Fibroblast of lung (primary cell): ENCODE results near the gene CNTN1. TPM values are rescaled to one million over a fixed set of nuclear protein-coding genes. Genes with fewer than 3 reads are reported as not detected.

Experiments used
- DNase-seq, 2 donors: peaks; one replicate each; pipeline versions ENCODE4 v3.0.0 to v3.0.0-alpha.2; 2010; ENCODE audit warnings: low read depth in 2 of 2
- H2AFZ ChIP-seq: 2 replicates; pipeline ENCODE4 v1.5.1; 2012; ENCODE audit warnings: low read length, control low read depth, inconsistent platforms
- H3K27ac ChIP-seq: 2 replicates; pipeline ENCODE4 v1.5.1; 2011; ENCODE audit warnings: low read length, control low read depth; ENCODE audit not compliant: insufficient read depth
- H3K27me3 ChIP-seq: 2 replicates; pipeline ENCODE4 v1.5.1; 2011; ENCODE audit warnings: mild to moderate bottlenecking, low read length; ENCODE audit not compliant: control insufficient read depth, insufficient read depth
- H3K36me3 ChIP-seq: 2 replicates; pipeline ENCODE4 v1.5.1; 2011; ENCODE audit warnings: low read length; ENCODE audit not compliant: control insufficient read depth, insufficient read depth
- H3K4me1 ChIP-seq: 2 replicates; pipeline ENCODE4 v1.5.1; 2011; ENCODE audit warnings: low read length; ENCODE audit not compliant: control insufficient read depth, insufficient read depth; ENCODE audit errors: extremely low read depth
- H3K4me2 ChIP-seq: 2 replicates; pipeline ENCODE4 v1.5.1; 2011; ENCODE audit warnings: low read length, control low read depth; ENCODE audit not compliant: insufficient read depth; ENCODE audit errors: extremely low read depth
- H3K4me3 ChIP-seq, 4 experiments: fragments of 200-600 bp in 1 of 4; sonication (generic) in 1 of 4; replicated peaks in 1 of 4; 2 replicates each; pipeline ENCODE4 v1.5.1; 2011 to 2016; ENCODE audit warnings: low read length in 4 of 4, low read depth in 3 of 4, mild to moderate bottlenecking in 3 of 4, control low read depth in 2 of 4, inconsistent platforms in 1 of 4, mixed read lengths in 1 of 4; ENCODE audit not compliant: insufficient read depth in 1 of 4; ENCODE audit errors: control extremely low read depth in 1 of 4
- H3K79me2 ChIP-seq: 2 replicates; pipeline ENCODE4 v1.5.1; 2012; ENCODE audit warnings: mild to moderate bottlenecking, low read length, inconsistent platforms; ENCODE audit not compliant: control insufficient read depth, insufficient read depth
- H3K9ac ChIP-seq: 2 replicates; pipeline ENCODE4 v1.5.1; 2011; ENCODE audit warnings: mild to moderate bottlenecking, low read length, control low read depth; ENCODE audit not compliant: insufficient read depth
- H3K9me3 ChIP-seq: 2 replicates; pipeline ENCODE4 v1.5.1; 2012; ENCODE audit warnings: low read depth, low read length; ENCODE audit not compliant: control insufficient read depth, insufficient read depth
- H4K20me1 ChIP-seq: 2 replicates; pipeline ENCODE4 v1.5.1; 2011; ENCODE audit warnings: low read length; ENCODE audit not compliant: control insufficient read depth, insufficient read depth; ENCODE audit errors: extremely low read depth
- EZH2 ChIP-seq: IDR thresholded peaks from 2 replicates; pipeline ENCODE4 v1.5.1; 2012; ENCODE audit warnings: low read length, control low read depth, mild to moderate bottlenecking; ENCODE audit errors: missing control alignments
- polyA plus RNA-seq, 2 donors: library from polyadenylated mRNA; depleted of rRNA in 1 of 2; stranded (reverse) in 1 of 2; unstranded in 1 of 2; fragments of >200 nt; gene quantifications; 2 replicates each; pipeline ENCODE4 v1.2.1, GENCODE V29; 2011 to 2012; ENCODE audit warnings: missing spikeins in 1 of 2
- total RNA-seq: library from RNA; depleted of rRNA; stranded (reverse); fragments of >200 nt; gene quantifications from 2 replicates; pipeline ENCODE4 v1.2.1, GENCODE V29; 2014
- TF ChIP-seq, protein P1 (sequence below), 2 donors: IDR thresholded peaks in 1 of 2; conservative IDR thresholded peaks in 1 of 2; 1 replicate in 1 of 2; 2 replicates in 1 of 2; pipeline ENCODE4 v1.5.1; 2011 to 2012; ENCODE audit warnings: low read length in 2 of 2, control low read depth in 1 of 2, inconsistent platforms in 1 of 2, low read depth in 1 of 2, mild to moderate bottlenecking in 1 of 2

Gene CNTN1
- total and polyA plus RNA-seq, 2 donors (not counting 1 experiment from before 2014, with no cell fraction given), result 0.22 to 0.83 TPM

DNA sequence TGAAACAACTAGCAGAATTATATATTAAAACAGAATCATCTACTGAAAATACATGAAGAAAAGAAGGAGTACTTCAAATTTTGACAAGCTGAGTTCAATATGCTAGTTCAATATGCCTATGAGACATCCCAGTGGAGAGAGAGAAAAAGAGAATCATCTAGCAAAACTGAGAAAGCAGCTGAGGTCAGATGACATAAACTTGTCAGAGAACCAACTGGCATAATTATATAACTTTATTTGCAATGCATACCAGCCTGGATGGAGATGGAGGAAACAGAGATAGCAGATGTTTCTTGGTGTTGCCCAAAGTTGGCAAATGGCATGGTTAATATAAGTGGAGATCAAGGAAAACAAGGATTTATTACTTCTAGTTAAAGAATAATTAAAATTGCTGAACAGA lies 347.2 kb downstream of the CNTN1 start:
- TF ChIP-seq, protein P1, sequence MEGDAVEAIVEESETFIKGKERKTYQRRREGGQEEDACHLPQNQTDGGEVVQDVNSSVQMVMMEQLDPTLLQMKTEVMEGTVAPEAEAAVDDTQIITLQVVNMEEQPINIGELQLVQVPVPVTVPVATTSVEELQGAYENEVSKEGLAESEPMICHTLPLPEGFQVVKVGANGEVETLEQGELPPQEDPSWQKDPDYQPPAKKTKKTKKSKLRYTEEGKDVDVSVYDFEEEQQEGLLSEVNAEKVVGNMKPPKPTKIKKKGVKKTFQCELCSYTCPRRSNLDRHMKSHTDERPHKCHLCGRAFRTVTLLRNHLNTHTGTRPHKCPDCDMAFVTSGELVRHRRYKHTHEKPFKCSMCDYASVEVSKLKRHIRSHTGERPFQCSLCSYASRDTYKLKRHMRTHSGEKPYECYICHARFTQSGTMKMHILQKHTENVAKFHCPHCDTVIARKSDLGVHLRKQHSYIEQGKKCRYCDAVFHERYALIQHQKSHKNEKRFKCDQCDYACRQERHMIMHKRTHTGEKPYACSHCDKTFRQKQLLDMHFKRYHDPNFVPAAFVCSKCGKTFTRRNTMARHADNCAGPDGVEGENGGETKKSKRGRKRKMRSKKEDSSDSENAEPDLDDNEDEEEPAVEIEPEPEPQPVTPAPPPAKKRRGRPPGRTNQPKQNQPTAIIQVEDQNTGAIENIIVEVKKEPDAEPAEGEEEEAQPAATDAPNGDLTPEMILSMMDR (conservative IDR thresholded peaks at IDR 0.05 in 1 of 2, IDR thresholded peaks at IDR 0.05 in 1 of 2; ENCODE audit: low read depth in 1 of 2, low read length in 2 of 2), result no peak
- no peak for TF ChIP-seq EZH2
- H3K9me3 ChIP-seq, result no peaks in the 10 kb centered on the region
- no peak overlapping the region for H3K4me3 ChIP-seq
- H4K20me1 ChIP-seq, result no peaks in the 10 kb centered on the region
- H3K9ac ChIP-seq, result no peak overlapping the region
- no peak overlapping the region for H3K27ac ChIP-seq
- no peaks in the 10 kb centered on the region for H3K4me1 ChIP-seq
- H2AFZ ChIP-seq, result no peak overlapping the region
- no peak overlapping the region for H3K4me2 ChIP-seq
- H3K36me3 ChIP-seq, result no peaks in the 10 kb centered on the region
- no peaks in the 10 kb centered on the region for H3K79me2 ChIP-seq
- no peak for DNase-seq
- H3K27me3 ChIP-seq, result no peaks in the 10 kb centered on the region

DNA sequence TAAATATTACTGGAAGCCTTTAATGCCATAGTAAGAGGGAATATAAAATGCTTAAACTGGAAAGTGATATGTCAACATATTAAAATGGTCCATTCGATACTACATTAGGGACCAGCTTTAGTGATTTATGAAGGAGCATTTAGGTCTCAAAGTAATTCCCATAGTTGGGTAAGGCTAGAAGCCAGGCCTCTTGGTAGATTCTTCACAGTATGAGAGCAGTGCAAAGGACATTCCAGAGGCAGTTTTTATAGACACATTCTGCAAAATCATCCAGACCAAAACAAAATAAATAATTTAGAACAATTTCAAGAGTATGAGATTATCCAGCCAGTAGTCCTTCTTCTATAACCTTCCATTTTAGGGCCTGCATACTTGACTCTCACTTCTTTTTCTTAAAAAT lies 353.3 kb downstream of the CNTN1 start:
- Histone ChIP-seq H3K36me3 (no peaks in the 10 kb centered on the region), H3K27ac (no peak overlapping the region), H3K9me3 (no peaks in the 10 kb centered on the region), H3K4me1 (no peaks in the 10 kb centered on the region), H3K27me3 (no peaks in the 10 kb centered on the region), H2AFZ (no peak overlapping the region), H3K79me2 (no peaks in the 10 kb centered on the region), H3K4me3 (no peak overlapping the region), H4K20me1 (no peaks in the 10 kb centered on the region), H3K9ac (no peak overlapping the region), H3K4me2 (no peak overlapping the region)
- no peak for DNase-seq
- TF ChIP-seq, protein P1 (conservative IDR thresholded peaks at IDR 0.05 in 1 of 2, IDR thresholded peaks at IDR 0.05 in 1 of 2; ENCODE audit: low read depth in 1 of 2, low read length in 2 of 2), result no peak
- no peak for TF ChIP-seq EZH2

DNA sequence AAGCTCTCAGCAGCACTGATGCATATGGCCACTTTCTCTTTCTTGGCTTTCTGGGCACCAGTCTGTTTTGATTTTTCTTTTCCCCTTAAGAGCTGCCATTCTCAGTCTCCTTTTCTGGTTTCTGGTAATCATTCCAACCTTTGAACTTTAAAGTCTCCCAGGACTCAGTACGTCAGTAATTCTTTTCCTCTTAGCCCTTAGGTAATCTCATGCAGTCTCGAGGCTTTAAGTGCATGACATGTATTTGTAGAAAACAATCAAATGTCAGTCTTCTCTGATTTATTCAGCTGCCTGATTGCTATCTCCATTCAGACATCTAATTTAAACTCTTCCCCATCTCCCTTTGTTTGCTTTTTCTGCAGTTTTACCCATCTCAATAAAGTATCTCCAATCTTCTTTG lies 356.8 kb downstream of the CNTN1 start:
- H2AFZ ChIP-seq, result no peak overlapping the region
- no peaks in the 10 kb centered on the region for H3K36me3 ChIP-seq
- DNase-seq, result no peak
- TF ChIP-seq, protein P1 (conservative IDR thresholded peaks at IDR 0.05 in 1 of 2, IDR thresholded peaks at IDR 0.05 in 1 of 2; ENCODE audit: low read depth in 1 of 2, low read length in 2 of 2), result no peak
- no peak for TF ChIP-seq EZH2
- H3K27me3 ChIP-seq, result no peaks in the 10 kb centered on the region
- H3K4me1 ChIP-seq, result no peaks in the 10 kb centered on the region
- H3K9me3 ChIP-seq, result no peaks in the 10 kb centered on the region
- H3K4me2 ChIP-seq, result no peak overlapping the region
- no peaks in the 10 kb centered on the region for H3K79me2 ChIP-seq
- H3K9ac ChIP-seq, result no peak overlapping the region
- no peak overlapping the region for H3K27ac ChIP-seq
- H4K20me1 ChIP-seq, result no peaks in the 10 kb centered on the region
- H3K4me3 ChIP-seq, result no peak overlapping the region
